Karpas-422 (cell line): ENCODE data around the gene CECR2. TPM values are rescaled to one million over a fixed set of nuclear protein-coding genes. Genes with fewer than 3 reads are reported as not detected.

ENCODE experiments used
- DNase-seq: peaks from one replicate; pipeline ENCODE4 v3.0.0-alpha.2; 2015
- H2AFZ ChIP-seq: fragments of 200-600 bp; sonication (generic); 2 replicates; pipeline ENCODE4 v1.6.1; 2014; ENCODE audit warnings: antibody characterized with exemption, low read length, mixed read lengths
- H3K27ac ChIP-seq: fragments of 200-600 bp; sonication (generic); 2 replicates; pipeline ENCODE4 v1.5.1; 2014; ENCODE audit warnings: mild to moderate bottlenecking, low read length, moderate library complexity
- H3K27me3 ChIP-seq: fragments of 200-600 bp; sonication (generic); 2 replicates; pipeline ENCODE4 v1.6.1; 2014; ENCODE audit warnings: low read length, mixed read lengths
- H3K36me3 ChIP-seq: fragments of 200-600 bp; sonication (generic); 2 replicates; pipeline ENCODE4 v1.6.1; 2014; ENCODE audit warnings: low read length, mixed read lengths; ENCODE audit not compliant: insufficient read depth
- H3K4me1 ChIP-seq: fragments of 200-600 bp; sonication (generic); 2 replicates; pipeline ENCODE4 v1.6.1; 2014; ENCODE audit warnings: mild to moderate bottlenecking, low read length, mixed read lengths
- H3K4me2 ChIP-seq: fragments of 200-600 bp; sonication (generic); 2 replicates; pipeline ENCODE4 v1.6.1; 2014; ENCODE audit warnings: low read length, low read depth, mild to moderate bottlenecking; ENCODE audit not compliant: poor library complexity, severe bottlenecking
- H3K4me3 ChIP-seq: fragments of 200-600 bp; sonication (generic); 2 replicates; pipeline ENCODE4 v1.5.1; 2014; ENCODE audit warnings: mild to moderate bottlenecking, antibody characterized with exemption, low read length, mixed read lengths
- H3K79me2 ChIP-seq: fragments of 200-600 bp; sonication (generic); 2 replicates; pipeline ENCODE4 v1.6.1; 2014; ENCODE audit warnings: mild to moderate bottlenecking, low read length, mixed read lengths
- H3K9ac ChIP-seq: fragments of 200-600 bp; sonication (generic); 2 replicates; pipeline ENCODE4 v1.6.0; 2014; ENCODE audit warnings: low read length
- H3K9me2 ChIP-seq: fragments of 200-600 bp; sonication (generic), shearing (Covaris generic); replicated peaks from 2 replicates; pipeline ENCODE4 v1.6.0; 2014; ENCODE audit warnings: mild to moderate bottlenecking, low read length, moderate library complexity; ENCODE audit not compliant: insufficient read depth
- H3K9me3 ChIP-seq: fragments of 300-700, 200-600 bp; sonication (generic); 2 replicates; pipeline ENCODE4 v1.6.1; 2014; ENCODE audit warnings: low read length, mixed read lengths
- H4K20me1 ChIP-seq: fragments of 200-600 bp; sonication (generic); 2 replicates; pipeline ENCODE4 v1.6.1; 2014; ENCODE audit warnings: mild to moderate bottlenecking, antibody characterized with exemption, low read length, low read depth; ENCODE audit not compliant: insufficient read depth
- total RNA-seq: library from RNA; depleted of rRNA; stranded (reverse); fragments of >200 nt; shearing (Covaris generic); gene quantifications from 2 replicates; pipeline ENCODE4 v1.2.3, GENCODE V29; 2014; ENCODE audit warnings: low replicate concordance

Gene CECR2
- total RNA-seq, 1 experiment from 2014 or later, result 1.6 TPM

DNA sequence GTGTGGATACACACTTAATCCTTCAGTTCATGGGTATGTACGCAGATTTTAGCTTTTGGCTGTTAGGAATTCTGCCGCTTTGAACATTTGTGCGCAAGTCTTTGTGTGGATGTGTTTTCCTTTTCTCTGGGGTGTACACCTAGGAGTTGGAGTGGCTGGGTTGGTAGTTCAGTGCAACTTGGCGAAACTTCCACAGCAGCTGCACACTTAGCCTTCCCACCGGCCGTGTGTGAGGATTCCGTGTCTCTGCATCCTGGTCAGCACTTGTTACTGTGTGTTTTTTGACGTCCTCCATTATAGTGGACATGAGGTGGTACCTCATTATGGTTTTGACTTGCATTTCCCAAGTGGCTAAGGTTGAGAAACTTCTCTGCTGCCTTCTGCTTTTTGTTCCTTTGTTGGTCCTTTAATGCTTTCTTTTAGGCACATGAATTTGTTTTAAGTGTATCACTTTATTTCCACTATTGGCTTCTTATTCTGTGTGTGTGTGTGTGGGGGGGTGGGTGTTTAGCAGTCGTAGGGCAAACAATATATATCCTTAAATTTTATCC, 121.9 kb downstream of the CECR2 start:
- no peaks in the 10 kb centered on the region for H3K79me2 ChIP-seq
- H2AFZ ChIP-seq, result no peak overlapping the region
- no peak overlapping the region for H3K4me2 ChIP-seq
- H3K4me3 ChIP-seq, result no peak overlapping the region
- no peak overlapping the region for H3K27ac ChIP-seq
- DNase-seq, result no peak
- H3K4me1 ChIP-seq, result peaks cover 26% of the 10 kb centered on the region
- no peaks in the 10 kb centered on the region for H3K9me2 ChIP-seq
- no peaks in the 10 kb centered on the region for H3K27me3 ChIP-seq
- no peaks in the 10 kb centered on the region for H4K20me1 ChIP-seq
- H3K9ac ChIP-seq, result no peak overlapping the region
- no peaks in the 10 kb centered on the region for H3K36me3 ChIP-seq
- H3K9me3 ChIP-seq, result no peaks in the 10 kb centered on the region

GRCh38 chr22:17492247-17492646, 123.0 kb downstream of the CECR2 start:
- Histone ChIP-seq H3K4me2 (no peak overlapping the region), H3K79me2 (no peaks in the 10 kb centered on the region), H4K20me1 (no peaks in the 10 kb centered on the region), H3K27me3 (no peaks in the 10 kb centered on the region), H2AFZ (no peak overlapping the region), H3K4me3 (no peak overlapping the region), H3K9me2 (no peaks in the 10 kb centered on the region), H3K4me1 (peaks cover 26% of the 10 kb centered on the region), H3K36me3 (no peaks in the 10 kb centered on the region), H3K9ac (no peak overlapping the region), H3K9me3 (no peaks in the 10 kb centered on the region), H3K27ac (no peak overlapping the region)
- DNase-seq, result no peak

- no peaks in the 10 kb centered on the region for H3K36me3 ChIP-seq
- no peaks in the 10 kb centered on the region for H3K9me3 ChIP-seq
- H3K79me2 ChIP-seq, result no peaks in the 10 kb centered on the region
- no peak overlapping the region for H3K27ac ChIP-seq
- H3K27me3 ChIP-seq, result no peaks in the 10 kb centered on the region
- no peaks in the 10 kb centered on the region for H3K9me2 ChIP-seq
- H4K20me1 ChIP-seq, result no peaks in the 10 kb centered on the region
- no peak overlapping the region for H3K4me3 ChIP-seq
- H3K4me1 ChIP-seq, result peaks cover 24% of the 10 kb centered on the region
- no peak for DNase-seq
- no peak overlapping the region for H3K4me2 ChIP-seq
- no peak overlapping the region for H2AFZ ChIP-seq
- H3K9ac ChIP-seq, result no peak overlapping the region
These were observed 124.2 kb downstream of the CECR2 start for GRCh38 chr22:17493419-17493981.

GRCh38 chr22:17496841-17497240, 127.6 kb downstream of the CECR2 start:
- no peak overlapping the region for H3K4me2 ChIP-seq
- no peaks in the 10 kb centered on the region for H3K9me3 ChIP-seq
- H3K79me2 ChIP-seq, result no peaks in the 10 kb centered on the region
- DNase-seq, result no peak
- no peak overlapping the region for H2AFZ ChIP-seq
- no peaks in the 10 kb centered on the region for H3K27me3 ChIP-seq
- no peaks in the 10 kb centered on the region for H4K20me1 ChIP-seq
- H3K9ac ChIP-seq, result no peak overlapping the region
- H3K27ac ChIP-seq, result no peak overlapping the region
- H3K36me3 ChIP-seq, result no peaks in the 10 kb centered on the region
- no peaks in the 10 kb centered on the region for H3K9me2 ChIP-seq
- no peak overlapping the region for H3K4me3 ChIP-seq
- H3K4me1 ChIP-seq, result peaks cover 9% of the 10 kb centered on the region

DNA sequence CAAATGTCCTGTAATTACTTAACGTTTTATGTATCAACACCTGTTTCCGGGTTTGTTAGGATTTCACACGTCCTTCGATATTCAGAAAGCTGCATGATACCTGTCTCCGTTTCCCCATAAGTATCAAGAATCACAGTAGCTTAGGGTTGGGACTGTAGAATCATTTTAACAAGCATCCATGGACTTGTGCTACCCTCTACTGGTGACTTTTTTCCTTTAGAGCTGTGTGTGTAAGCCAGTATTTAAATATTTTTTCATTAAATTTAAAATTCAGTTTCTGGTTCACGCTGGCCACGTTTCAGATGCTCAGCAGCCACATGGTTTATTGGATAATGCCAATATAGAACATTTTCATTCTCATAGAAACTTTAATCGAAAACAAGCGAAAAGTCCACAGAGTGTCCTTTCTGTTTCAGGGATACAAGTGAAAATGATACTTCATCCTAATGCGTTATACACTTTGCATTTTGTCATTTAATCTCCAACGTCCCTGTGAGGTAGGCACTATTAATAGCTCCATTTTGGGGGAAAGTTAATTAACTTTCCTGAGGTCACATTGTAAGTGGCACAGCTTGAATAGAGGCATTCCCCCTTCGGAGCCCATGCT, 132.5 kb downstream of the CECR2 start:
- peak overlapping the region; percentile 26; the same call in 1 of the 2 replicates for H3K4me3 ChIP-seq
- no peaks in the 10 kb centered on the region for H4K20me1 ChIP-seq
- no peaks in the 10 kb centered on the region for H3K9me3 ChIP-seq
- no peak overlapping the region for H3K27ac ChIP-seq
- H3K36me3 ChIP-seq, result no peaks in the 10 kb centered on the region
- H3K27me3 ChIP-seq, result no peaks in the 10 kb centered on the region
- peak; percentile 92 for DNase-seq
- no peaks in the 10 kb centered on the region for H3K79me2 ChIP-seq
- peaks cover 13% of the 10 kb centered on the region for H3K4me1 ChIP-seq
- H3K4me2 ChIP-seq, result peak overlapping the region; percentile 66
- H2AFZ ChIP-seq, result peak overlapping the region; percentile 13; the same call in 1 of the 2 replicates
- H3K9me2 ChIP-seq, result no peaks in the 10 kb centered on the region
- H3K9ac ChIP-seq, result no peak overlapping the region

DNA sequence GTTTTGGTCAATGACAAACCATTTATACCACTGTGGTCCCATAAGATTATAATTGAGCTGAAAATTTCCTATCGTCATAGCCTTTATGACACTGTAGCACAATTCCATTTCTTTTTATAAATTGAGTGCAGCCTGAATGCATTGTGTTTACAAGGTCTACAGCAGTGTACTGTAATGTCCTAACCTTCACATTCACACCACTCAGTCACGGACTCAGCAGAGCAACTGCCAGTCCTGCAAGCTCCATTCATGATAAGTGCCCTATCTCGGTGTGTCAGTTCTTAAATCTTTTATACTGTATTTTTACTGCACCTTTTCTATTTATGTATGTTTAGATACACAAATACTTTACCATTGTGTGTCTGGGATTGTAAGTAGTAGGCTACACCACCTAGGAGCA, 138.8 kb downstream of the CECR2 start:
- H3K4me2 ChIP-seq, result no peak overlapping the region

GRCh38 chr22:17512960-17513359, 143.7 kb downstream of the CECR2 start:
- no peaks in the 10 kb centered on the region for H3K27me3 ChIP-seq
- no peaks in the 10 kb centered on the region for H3K4me1 ChIP-seq
- H3K4me2 ChIP-seq, result no peak overlapping the region
- no peak overlapping the region for H2AFZ ChIP-seq
- H3K36me3 ChIP-seq, result no peaks in the 10 kb centered on the region
- no peak overlapping the region for H3K9ac ChIP-seq
- H4K20me1 ChIP-seq, result no peaks in the 10 kb centered on the region
- no peak overlapping the region for H3K27ac ChIP-seq
- no peaks in the 10 kb centered on the region for H3K9me2 ChIP-seq
- no peaks in the 10 kb centered on the region for H3K79me2 ChIP-seq
- H3K4me3 ChIP-seq, result no peak overlapping the region
- no peaks in the 10 kb centered on the region for H3K9me3 ChIP-seq
- DNase-seq, result no peak

More for the DNA sequence above, 138.8 kb downstream of the CECR2 start:
- no peak overlapping the region for H3K9ac ChIP-seq
- H3K4me3 ChIP-seq, result no peak overlapping the region
- no peaks in the 10 kb centered on the region for H3K79me2 ChIP-seq
- no peaks in the 10 kb centered on the region for H3K27me3 ChIP-seq
- H3K9me3 ChIP-seq, result no peaks in the 10 kb centered on the region
- no peak overlapping the region for H3K27ac ChIP-seq
- no peak for DNase-seq
- H3K36me3 ChIP-seq, result no peaks in the 10 kb centered on the region
- no peaks in the 10 kb centered on the region for H3K4me1 ChIP-seq
- H3K9me2 ChIP-seq, result no peaks in the 10 kb centered on the region
- H4K20me1 ChIP-seq, result no peaks in the 10 kb centered on the region
- H2AFZ ChIP-seq, result no peak overlapping the region

GRCh38 chr22:17513612-17514011, 144.4 kb downstream of the CECR2 start:
- Histone ChIP-seq H3K79me2 (no peaks in the 10 kb centered on the region), H2AFZ (no peak overlapping the region), H3K9me3 (no peaks in the 10 kb centered on the region), H3K36me3 (no peaks in the 10 kb centered on the region), H3K9ac (no peak overlapping the region), H3K4me3 (no peak overlapping the region), H3K4me2 (no peak overlapping the region), H3K27ac (no peak overlapping the region), H3K9me2 (no peaks in the 10 kb centered on the region), H4K20me1 (no peaks in the 10 kb centered on the region), H3K4me1 (no peaks in the 10 kb centered on the region), H3K27me3 (no peaks in the 10 kb centered on the region)
- DNase-seq, result no peak
